Spleen (tissue), 11 donors: ENCODE measurements around the gene PPP1R12B. TPM values are rescaled to one million over a fixed set of nuclear protein-coding genes. Genes with fewer than 3 reads are reported as not detected.
A peak's percentile ranks its signal among the peaks of the same experiment; 100 is the strongest.
"Not testable (repeated sequence)": the region's sequence is repeated elsewhere in the genome, so short reads cannot be mapped to it uniquely, and the experiment has no call there.

Experiments used
- DNase-seq: peaks from one replicate; pipeline ENCODE4 v3.0.0-alpha.2; 2020
- H3K27ac ChIP-seq, 8 donors: fragments of 200-600 bp; sonication (generic) in 7 of 8; 1 replicate in 4 of 8; 2 replicates in 4 of 8; pipeline versions ENCODE4 v1.5.0 to v1.8.0; 2016 to 2021; ENCODE audit warnings: inconsistent platforms in 4 of 8, mild to moderate bottlenecking in 4 of 8, moderate library complexity in 1 of 8
- H3K27me3 ChIP-seq, 7 donors: fragments of 200-600 bp; sonication (generic) in 6 of 7; replicated peaks in 1 of 7; 1 replicate in 4 of 7; 2 replicates in 3 of 7; pipeline versions ENCODE4 v1.5.0 to v1.8.0; 2016 to 2021; ENCODE audit warnings: inconsistent platforms in 3 of 7, mild to moderate bottlenecking in 1 of 7
- H3K36me3 ChIP-seq, 6 donors: fragments of 200-600 bp; sonication (generic) in 5 of 6; 1 replicate in 4 of 6; 2 replicates in 2 of 6; pipeline versions ENCODE4 v1.5.0 to v1.8.0; 2016 to 2021; ENCODE audit warnings: inconsistent platforms in 2 of 6
- H3K4me1 ChIP-seq, 6 donors: fragments of 200-600 bp; sonication (generic) in 5 of 6; 1 replicate in 3 of 6; 2 replicates in 3 of 6; pipeline versions ENCODE4 v1.5.0 to v1.8.0; 2016 to 2021; ENCODE audit warnings: inconsistent platforms in 3 of 6
- H3K4me3 ChIP-seq, 8 donors: fragments of 200-600 bp; sonication (generic) in 7 of 8; 1 replicate in 4 of 8; 2 replicates in 4 of 8; pipeline versions ENCODE4 v1.5.0 to v1.8.0; 2016 to 2021; ENCODE audit warnings: inconsistent platforms in 4 of 8, mild to moderate bottlenecking in 4 of 8, moderate library complexity in 2 of 8
- H3K9me3 ChIP-seq, 8 donors: fragments of 200-600 bp; sonication (generic) in 7 of 8; 1 replicate in 4 of 8; 2 replicates in 4 of 8; pipeline versions ENCODE4 v1.5.0 to v1.8.0; 2016 to 2021; ENCODE audit warnings: inconsistent platforms in 4 of 8
- CTCF ChIP-seq, 11 experiments: fragments of 200-600 bp in 7 of 11; fragments of 450-650 bp in 4 of 11; sonication (generic) in 4 of 11; IDR thresholded peaks in 8 of 11; conservative IDR thresholded peaks in 3 of 11; 1 replicate in 7 of 11; 2 replicates in 4 of 11; pipeline versions ENCODE4 v1.4.0 to v1.8.0; 2016 to 2021; ENCODE audit warnings: antibody characterized with exemption in 11 of 11, inconsistent platforms in 4 of 11, mild to moderate bottlenecking in 1 of 11
- POLR2A ChIP-seq, 3 donors: fragments of 450-650 bp; IDR thresholded peaks; one replicate each; pipeline ENCODE4 v1.5.1; 2017; ENCODE audit warnings: antibody characterized with exemption in 3 of 3, mild to moderate bottlenecking in 1 of 3
- POLR2AphosphoS5 ChIP-seq, 3 donors: sonication (generic); formaldehyde crosslinking; IDR thresholded peaks; one replicate each; pipeline ENCODE4 v1.5.1; 2017; ENCODE audit warnings: antibody characterized with exemption in 3 of 3
- WGBS, 5 donors: extraction: QIAGEN DNeasy Blood & Tissue Kit in 3 of 5; methylation state at CpG; one replicate each; pipeline versions ENCODE4 v1.1.5 to v1.1.7; 2013 to 2018; 5-methylcytosine and 5-hydroxymethylcytosine counted together
- intact Hi-C: fragments of 100-400 bp; cut with DNase I; formaldehyde crosslinking; loops from one replicate; pipeline ENCODE4 v1.15.0; 2023; ENCODE audit warnings: low total_unique reads
- polyA plus RNA-seq, 3 donors: library from polyadenylated mRNA; stranded (reverse); fragments of 200-250 nt; gene quantifications; one replicate each; pipeline ENCODE4 v1.2.1, GENCODE V29; 2013
- total RNA-seq, 7 donors: library from RNA; depleted of rRNA in 3 of 7; stranded (reverse); fragments of >200 nt in 3 of 7; fragmentation: NEBNext Ultra II Directional in 4 of 7; extraction: Animal tissue kit (Norgen Biotek cat#: 25700) in 4 of 7; gene quantifications; one replicate each; pipeline versions ENCODE4 v1.1.0 to v1.2.1, GENCODE V29; 2016 to 2021
- donor health status: healthy with polysubstance abuse.
- donor health status: DM: no; HTN: no; CAD: no; lungs with moderate emphysema.
- donor health status: DM: no; HTN: no; CAD: no.
- donor health status: Bipolar disorder and iron deficiency.
- donor health status: healthy.
- donor health status: DM: no; HTN: no; CAD: no.
- donor health status: DM: yes; HTN: yes; CAD: no.

Gene PPP1R12B
- total and polyA plus RNA-seq, 10 donors: 2.4 to 124 (median 73.7) TPM

DNA sequence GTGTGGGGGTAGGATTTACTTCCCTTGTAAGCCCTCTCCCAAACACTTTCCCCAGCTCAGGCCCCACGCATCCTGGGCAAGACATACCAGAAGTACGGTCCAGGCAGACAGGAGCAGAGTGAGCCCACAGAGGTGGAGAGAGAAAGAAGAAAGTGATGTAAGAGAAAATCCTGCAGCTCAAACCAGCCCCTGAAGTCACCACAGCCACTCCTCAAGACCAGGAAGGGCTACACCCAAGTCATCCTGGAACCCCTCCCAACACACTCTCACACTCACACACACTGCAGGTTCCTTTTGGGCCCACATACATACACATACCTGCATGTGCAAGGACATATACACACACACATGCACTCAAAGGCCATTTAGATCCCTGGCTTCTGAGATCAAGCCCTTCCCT lies 254.9 kb downstream of the PPP1R12B start:
- intact Hi-C loops: no loop called here
- H3K4me1 ChIP-seq: peaks cover 0 to 6% (median 0%) of the 10 kb centered on the region in 6 donors
- H3K27ac ChIP-seq: no peak overlapping the region
- no peak overlapping the region for H3K4me3 ChIP-seq
- H3K9me3 ChIP-seq: no peaks in the 10 kb centered on the region
- peak; percentile 45 for DNase-seq
- peaks cover 0 to 46% (median 0%) of the 10 kb centered on the region in 6 donors for H3K36me3 ChIP-seq
- H3K27me3 ChIP-seq: no peaks in the 10 kb centered on the region
- 85 to 100% (median 93%) methylated on average over 2 of the region's 2 CpGs for WGBS, 5 donors
- TF ChIP-seq POLR2AphosphoS5 (IDR thresholded peaks at IDR 0.05) (no peak), CTCF (IDR thresholded peaks at IDR 0.05 in 8 of 11, conservative IDR thresholded peaks at IDR 0.05 in 3 of 11) (no peak), POLR2A (IDR thresholded peaks at IDR 0.05) (no peak)

DNA sequence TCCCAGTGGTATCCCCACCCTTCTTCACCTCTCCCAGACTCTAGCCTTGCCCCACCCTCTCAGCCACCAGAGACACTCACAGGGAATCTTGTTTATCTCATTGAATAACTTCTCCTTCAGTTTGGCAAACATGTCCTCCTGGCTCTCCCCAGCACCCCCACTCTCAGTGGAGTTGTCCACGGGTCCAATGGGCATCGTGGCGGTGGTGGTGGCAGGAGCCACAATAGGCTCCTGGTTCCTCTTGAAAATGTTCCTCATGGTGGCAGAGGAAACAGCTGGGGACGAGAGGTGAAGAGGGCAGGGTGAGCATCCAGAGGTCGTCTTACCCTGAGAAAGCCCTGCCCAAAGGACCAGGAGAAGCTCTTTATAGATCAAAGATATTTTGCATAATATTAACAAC lies 257.0 kb downstream of the PPP1R12B start:
- H3K9me3 ChIP-seq: no peaks in the 10 kb centered on the region
- peaks cover 0 to 39% (median 0%) of the 10 kb centered on the region in 6 donors for H3K36me3 ChIP-seq
- DNase-seq: peak; percentile 54
- H3K4me3 ChIP-seq: no peak overlapping the region
- no peak for TF ChIP-seq POLR2AphosphoS5 (IDR thresholded peaks at IDR 0.05)
- no peak for TF ChIP-seq CTCF (IDR thresholded peaks at IDR 0.05 in 8 of 11, conservative IDR thresholded peaks at IDR 0.05 in 3 of 11)
- TF ChIP-seq POLR2A (IDR thresholded peaks at IDR 0.05): no peak
- no peaks in the 10 kb centered on the region for H3K27me3 ChIP-seq
- intact Hi-C loops: no loop called here
- H3K4me1 ChIP-seq: no peaks in the 10 kb centered on the region
- 70 to 72% (median 72%) methylated on average over 5 of the region's 5 CpGs for WGBS, 5 donors
- no peak overlapping the region for H3K27ac ChIP-seq

GRCh38 chr1:202612036-202612435 lies 263.5 kb downstream of the PPP1R12B start:
- 93 to 98% (median 96%) methylated on average over 3 of the region's 3 CpGs for WGBS, 5 donors
- intact Hi-C loops: not testable (repeated sequence)
- H3K4me1 ChIP-seq: peaks cover 18 to 41% (median 27%) of the 10 kb centered on the region in 6 donors

DNA sequence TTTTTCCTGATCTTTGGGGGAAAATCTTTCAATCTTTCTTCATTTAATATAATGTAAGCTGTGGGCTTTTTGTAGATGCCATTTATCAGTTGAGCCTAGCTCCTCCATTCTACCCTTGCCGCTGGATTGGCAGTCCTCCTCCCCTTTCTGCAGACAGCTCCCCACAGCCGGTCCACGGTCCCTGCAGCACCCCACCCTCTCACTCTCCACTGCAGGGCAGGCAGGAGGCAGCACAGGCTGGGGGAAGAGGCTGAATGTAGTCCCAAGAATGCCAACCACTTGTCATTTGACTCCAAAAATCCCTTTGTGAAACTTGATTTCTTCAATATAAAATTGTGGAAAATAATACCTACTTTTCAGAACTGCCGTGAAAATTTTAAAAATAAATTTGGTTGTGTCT lies 265.1 kb downstream of the PPP1R12B start:
- no peak overlapping the region for H3K27ac ChIP-seq
- H3K27me3 ChIP-seq: peaks cover 0 to 9% (median 0%) of the 10 kb centered on the region in 7 donors
- no peaks in the 10 kb centered on the region for H3K36me3 ChIP-seq
- TF ChIP-seq CTCF (IDR thresholded peaks at IDR 0.05 in 8 of 11, conservative IDR thresholded peaks at IDR 0.05 in 3 of 11) (no peak), POLR2A (IDR thresholded peaks at IDR 0.05) (no peak), POLR2AphosphoS5 (IDR thresholded peaks at IDR 0.05) (no peak)
- intact Hi-C loops: no loop called here
- peaks cover 18 to 57% (median 29%) of the 10 kb centered on the region in 6 donors for H3K4me1 ChIP-seq
- no peaks in the 10 kb centered on the region for H3K9me3 ChIP-seq
- peak; percentile 42 for DNase-seq
- H3K4me3 ChIP-seq: no peak overlapping the region
- WGBS, 5 donors: 90 to 96% (median 94%) methylated on average over 4 of the region's 4 CpGs

More at GRCh38 chr1:202612036-202612435, 263.5 kb downstream of the PPP1R12B start:
- H3K27me3 ChIP-seq, H3K27ac ChIP-seq, H3K9me3 ChIP-seq, H3K36me3 ChIP-seq, DNase-seq, H3K4me3 ChIP-seq: not testable (repeated sequence)

- intact Hi-C loops, H3K4me3 ChIP-seq, H3K9me3 ChIP-seq, H3K36me3 ChIP-seq: not testable (repeated sequence)
- Histone ChIP-seq H3K4me1 (peaks cover 18 to 66% (median 30%) of the 10 kb centered on the region in 6 donors), H3K27me3 (peaks cover 0 to 19% (median 0%) of the 10 kb centered on the region in 7 donors), H3K27ac (peak overlapping the region in 6 of 8 donors; percentile 47 to 69 (median 62))
- 74 to 82% (median 78%) methylated on average over 11 of the region's 11 CpGs for WGBS, 5 donors
- DNase-seq: peak; percentile 60
Observed at GRCh38 chr1:202614363-202615207, 266.1 kb downstream of the PPP1R12B start.

- peak; percentile 58 for DNase-seq
- peak overlapping the region in 6 of 8 donors; percentile 47 to 69 (median 62) for H3K27ac ChIP-seq
- H3K4me3 ChIP-seq, intact Hi-C loops, H3K36me3 ChIP-seq, H3K9me3 ChIP-seq: not testable (repeated sequence)
- H3K4me1 ChIP-seq: peaks cover 18 to 66% (median 30%) of the 10 kb centered on the region in 6 donors
- H3K27me3 ChIP-seq: peaks cover 0 to 24% (median 0%) of the 10 kb centered on the region in 7 donors
- whole genome bisulfite sequencing, 5 donors: 20 to 63% (median 39%) methylated on average over 1 of the region's 1 CpG; no CpG with 5 or more reads in 1 of the 5 donors
Observed at GRCh38 chr1:202615208-202615500, 266.7 kb downstream of the PPP1R12B start.
